GM12801 (cell line): ENCODE results near the gene EYS.

Experiments
- CTCF ChIP-seq: IDR thresholded peaks from one replicate; pipeline ENCODE4 v1.5.1; 2011; ENCODE audit warnings: control low read depth; ENCODE audit not compliant: insufficient read length; ENCODE audit errors: extremely low read depth

Gene EYS

GRCh38 chr6:64230530-64230929 is 1476.5 kb downstream of the EYS start:
- TF ChIP-seq CTCF: no peak

GRCh38 chr6:64227863-64228262 is 1479.2 kb downstream of the EYS start:
- TF ChIP-seq CTCF: no peak

GRCh38 chr6:64225503-64225902 is 1481.5 kb downstream of the EYS start:
- no peak for TF ChIP-seq CTCF

GRCh38 chr6:64224819-64225218 is 1482.2 kb downstream of the EYS start:
- no peak for TF ChIP-seq CTCF

- no peak for TF ChIP-seq CTCF
These were observed 1485.2 kb downstream of the EYS start for GRCh38 chr6:64221776-64222175.

- no peak for TF ChIP-seq CTCF
These were observed 1486.2 kb downstream of the EYS start for GRCh38 chr6:64220801-64221200.

- no peak for TF ChIP-seq CTCF
These were observed 1489.1 kb downstream of the EYS start for GRCh38 chr6:64217721-64218620.
